Mucosa of descending colon (tissue), 3 donors: ENCODE results near the gene TMEM63A. TPM values are rescaled to one million over a fixed set of nuclear protein-coding genes. Genes with fewer than 3 reads are reported as not detected.
A peak's percentile ranks its signal among the peaks of the same experiment; 100 is the strongest.

Experiments used
- ATAC-seq: fragments of 200-7000 bp; cut with Tn5 transposase; one replicate; pipeline ENCODE4 v1.9.1; 2020; ENCODE audit warnings: mild to moderate bottlenecking, moderate library complexity
- DNase-seq, 3 donors: peaks; one replicate each; pipeline ENCODE4 v3.0.0-alpha.2; 2020
- H3K36me3 ChIP-seq: fragments of 200-600 bp; one replicate; pipeline ENCODE4 v1.8.0; 2021; ENCODE audit warnings: low read depth, mild to moderate bottlenecking
- H3K4me1 ChIP-seq: fragments of 200-600 bp; one replicate; pipeline ENCODE4 v1.8.0; 2021; ENCODE audit warnings: low read depth, mild to moderate bottlenecking
- H3K4me3 ChIP-seq: fragments of 200-600 bp; one replicate; pipeline ENCODE4 v1.8.0; 2021; ENCODE audit warnings: mild to moderate bottlenecking
- H3K9me3 ChIP-seq: fragments of 200-600 bp; one replicate; pipeline ENCODE4 v1.8.0; 2021; ENCODE audit warnings: mild to moderate bottlenecking
- intact Hi-C, 2 donors: fragments of 100-400 bp; cut with DNase I in 1 of 2; cut with micrococcal nuclease in 1 of 2; formaldehyde crosslinking; loops; one replicate each; pipeline versions ENCODE4 v1.11.0 to v1.11.1; 2022; cut with DNase I, micrococcal nuclease
- total RNA-seq, 3 donors: library from RNA; stranded (reverse); fragmentation: NEBNext Ultra II Directional in 2 of 3; extraction: Animal tissue kit (Norgen Biotek cat#: 25700) in 2 of 3; gene quantifications; one replicate each; pipeline versions ENCODE4 v1.2.1 to v1.2.4, GENCODE V29; 2021 to 2023
- TF ChIP-seq, protein P1 (sequence below): fragments of 200-600 bp; IDR thresholded peaks from one replicate; pipeline ENCODE4 v1.8.0; 2022; ENCODE audit warnings: antibody characterized with exemption, mild to moderate bottlenecking
- donor health status: DM: no; HTN: no; CAD: no; lungs with moderate emphysema.
- donor health status: DM: no; HTN: no; CAD: no.
- donor health status: DM: no; HTN: yes; CAD: no.

Gene TMEM63A
- total RNA-seq, 3 donors from 2014 or later: 115 to 192 (median 147) TPM

DNA sequence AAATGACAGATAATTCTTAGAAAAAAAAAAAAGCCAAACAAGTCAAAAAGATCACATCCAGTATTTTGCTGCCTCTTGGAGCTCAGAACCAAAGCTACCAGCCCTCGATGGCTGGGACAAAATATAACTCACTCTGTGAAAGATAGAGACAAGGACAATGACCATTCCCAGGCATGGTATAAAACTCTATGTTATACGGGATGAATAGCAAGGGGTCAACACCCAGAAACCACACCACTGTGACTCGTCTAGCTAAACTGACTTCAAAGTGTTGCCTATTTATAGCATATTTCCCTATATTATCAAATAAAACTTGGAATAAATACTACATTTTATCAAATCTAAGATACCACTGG, 10.1 kb downstream of the TMEM63A start:
- Histone ChIP-seq H3K9me3 (no peaks in the 10 kb centered on the region), H3K4me3 (no peak overlapping the region), H3K4me1 (peaks cover 14% of the 10 kb centered on the region), H3K36me3 (peaks cover 3% of the 10 kb centered on the region)
- intact Hi-C loops: no loop called here
- TF ChIP-seq, protein P1, sequence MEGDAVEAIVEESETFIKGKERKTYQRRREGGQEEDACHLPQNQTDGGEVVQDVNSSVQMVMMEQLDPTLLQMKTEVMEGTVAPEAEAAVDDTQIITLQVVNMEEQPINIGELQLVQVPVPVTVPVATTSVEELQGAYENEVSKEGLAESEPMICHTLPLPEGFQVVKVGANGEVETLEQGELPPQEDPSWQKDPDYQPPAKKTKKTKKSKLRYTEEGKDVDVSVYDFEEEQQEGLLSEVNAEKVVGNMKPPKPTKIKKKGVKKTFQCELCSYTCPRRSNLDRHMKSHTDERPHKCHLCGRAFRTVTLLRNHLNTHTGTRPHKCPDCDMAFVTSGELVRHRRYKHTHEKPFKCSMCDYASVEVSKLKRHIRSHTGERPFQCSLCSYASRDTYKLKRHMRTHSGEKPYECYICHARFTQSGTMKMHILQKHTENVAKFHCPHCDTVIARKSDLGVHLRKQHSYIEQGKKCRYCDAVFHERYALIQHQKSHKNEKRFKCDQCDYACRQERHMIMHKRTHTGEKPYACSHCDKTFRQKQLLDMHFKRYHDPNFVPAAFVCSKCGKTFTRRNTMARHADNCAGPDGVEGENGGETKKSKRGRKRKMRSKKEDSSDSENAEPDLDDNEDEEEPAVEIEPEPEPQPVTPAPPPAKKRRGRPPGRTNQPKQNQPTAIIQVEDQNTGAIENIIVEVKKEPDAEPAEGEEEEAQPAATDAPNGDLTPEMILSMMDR: no peak
- ATAC-seq: no peak
- DNase-seq: no peak

DNA sequence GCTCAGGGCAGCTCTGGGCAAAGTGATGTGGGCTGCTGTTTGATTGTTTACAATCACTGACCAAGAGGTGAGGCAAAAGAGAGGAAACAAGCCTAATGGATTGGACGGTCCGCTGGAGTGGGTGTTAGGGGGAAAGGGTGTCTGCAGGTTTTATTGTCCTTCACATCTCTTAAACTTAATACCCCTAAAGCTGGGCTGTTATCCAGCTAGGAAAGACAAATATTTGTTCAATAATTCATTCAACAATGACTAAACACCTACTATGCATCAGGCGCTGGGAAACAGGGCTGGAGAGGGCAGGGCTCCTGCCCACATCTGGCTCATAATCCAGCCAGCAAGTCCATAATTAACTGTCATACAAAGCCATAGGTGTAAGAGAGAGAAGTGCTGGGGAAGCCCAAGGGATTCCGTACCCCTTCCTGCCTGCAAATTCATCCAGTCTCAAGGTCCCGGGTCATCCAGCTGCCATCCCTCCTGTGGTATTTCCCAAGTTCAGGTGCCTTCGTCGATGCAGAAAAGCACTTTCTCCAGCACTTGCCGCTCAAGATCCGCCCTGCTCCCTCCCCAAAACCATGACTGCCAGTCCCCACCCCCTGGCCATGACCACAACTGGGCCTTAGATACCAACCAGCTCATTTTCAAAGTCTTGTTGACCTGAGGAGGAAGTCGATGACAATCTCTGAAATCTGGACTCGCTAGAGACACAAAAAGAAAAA, 10.7 kb downstream of the TMEM63A start:
- TF ChIP-seq, protein P1: no peak
- no peak overlapping the region for H3K4me3 ChIP-seq
- H3K36me3 ChIP-seq: peaks cover 3% of the 10 kb centered on the region
- ATAC-seq: no peak
- H3K9me3 ChIP-seq: no peaks in the 10 kb centered on the region
- H3K4me1 ChIP-seq: peaks cover 9% of the 10 kb centered on the region
- peak in 1 of 3 donors; percentile 32 for DNase-seq
- intact Hi-C loops: no loop called here

DNA sequence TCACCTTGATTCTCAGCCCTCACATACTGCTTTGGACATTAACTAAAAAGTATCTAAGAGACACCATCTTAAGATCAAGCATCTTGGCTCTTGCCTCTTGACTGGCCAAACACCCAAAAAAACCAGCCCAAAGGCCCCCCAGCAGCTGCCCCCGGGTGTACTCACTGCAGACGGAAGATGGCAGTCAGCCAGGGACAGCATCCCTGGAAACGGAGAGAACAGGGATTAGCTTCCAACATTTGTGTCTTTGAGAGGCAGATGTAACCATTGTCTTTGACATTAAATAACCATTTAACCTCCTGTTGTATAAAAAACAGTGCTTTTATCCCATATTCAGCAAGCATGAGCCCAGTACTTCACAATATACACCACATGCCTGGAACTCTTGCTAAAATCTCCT, 11.3 kb downstream of the TMEM63A start:
- H3K4me1 ChIP-seq: peaks cover 6% of the 10 kb centered on the region
- H3K36me3 ChIP-seq: peaks cover 3% of the 10 kb centered on the region
- intact Hi-C loops: no loop called here
- H3K4me3 ChIP-seq: no peak overlapping the region
- no peaks in the 10 kb centered on the region for H3K9me3 ChIP-seq
- TF ChIP-seq, protein P1: no peak
- DNase-seq (peak in 1 of 3 donors; percentile 15), ATAC-seq (no peak)

DNA sequence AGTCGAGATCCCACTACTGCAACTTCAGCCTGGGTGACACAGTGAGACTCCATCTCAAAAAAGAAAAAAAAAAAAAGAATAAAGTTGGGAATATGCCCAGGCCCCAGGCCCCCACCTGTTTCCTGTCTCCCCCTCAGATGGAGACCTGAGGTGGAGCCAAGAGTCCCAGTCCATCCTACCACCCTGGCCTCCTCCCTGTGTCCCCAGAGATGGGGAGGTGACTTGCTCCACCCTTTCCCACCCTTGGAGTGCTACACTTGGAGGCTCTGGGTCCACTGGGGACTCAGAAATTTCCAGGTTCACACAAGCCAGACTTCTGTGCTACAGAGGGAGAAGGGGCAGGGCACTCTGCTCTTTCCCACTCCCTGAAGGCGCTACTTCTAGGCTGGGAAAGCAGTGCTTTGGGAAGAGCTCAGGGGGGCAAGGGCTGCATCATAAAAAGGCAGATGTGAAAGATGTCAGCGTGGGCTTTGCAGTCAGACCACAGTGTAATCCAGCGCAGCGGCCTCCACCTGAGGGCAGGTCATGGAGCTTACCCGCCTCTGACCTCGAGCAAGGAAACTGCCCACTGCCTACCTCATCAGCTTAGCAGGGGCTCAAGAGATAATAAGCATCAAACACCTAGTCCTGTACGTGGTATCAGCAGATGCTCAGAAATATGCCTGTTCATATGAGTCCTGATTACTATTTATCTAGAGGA, 13.4 kb downstream of the TMEM63A start:
- no peak for ATAC-seq
- no peak overlapping the region for H3K4me3 ChIP-seq
- peak in 1 of 3 donors; percentile 27 for DNase-seq
- H3K4me1 ChIP-seq: no peaks in the 10 kb centered on the region
- intact Hi-C loops: no loop called here
- TF ChIP-seq, protein P1: no peak
- no peaks in the 10 kb centered on the region for H3K9me3 ChIP-seq
- H3K36me3 ChIP-seq: peaks cover 3% of the 10 kb centered on the region

DNA sequence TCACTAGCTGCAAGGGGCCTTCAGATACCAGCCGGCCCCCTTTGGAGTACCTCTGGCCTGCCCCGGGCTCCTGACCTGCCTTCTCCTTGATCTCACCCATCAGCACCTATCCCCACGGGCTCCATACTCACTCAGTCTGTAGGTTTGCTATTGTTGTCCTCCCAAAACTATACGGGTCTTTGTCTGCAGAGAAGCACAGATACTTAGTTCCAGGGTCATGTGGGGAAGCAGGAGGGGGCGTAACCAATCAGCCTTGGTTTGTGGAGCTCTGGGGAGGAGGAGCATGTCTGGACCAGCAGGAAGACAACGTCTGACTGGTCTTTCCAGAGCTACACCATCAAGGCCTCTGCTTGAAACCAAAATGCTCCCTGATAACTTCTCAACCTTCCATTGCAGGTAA, 15.2 kb downstream of the TMEM63A start:
- TF ChIP-seq, protein P1: no peak
- H3K4me3 ChIP-seq: no peak overlapping the region
- no peak for ATAC-seq
- intact Hi-C loops: no loop called here
- no peaks in the 10 kb centered on the region for H3K9me3 ChIP-seq
- peak in 1 of 3 donors; percentile 17 for DNase-seq
- H3K36me3 ChIP-seq: peaks cover 3% of the 10 kb centered on the region
- H3K4me1 ChIP-seq: no peaks in the 10 kb centered on the region
